ENCODE data around the gene RPS14. TPM values are rescaled to one million over a fixed set of nuclear protein-coding genes. Genes with fewer than 3 reads are reported as not detected.

RPS14 gene
- total RNA-seq, 2 donors from 2014 or later = 1,311 to 1,492 TPM

GRCh38 chr5:150408231-150408943, 41.2 kb downstream of the RPS14 start:
- Histone ChIP-seq H3K27me3 (replicated peaks; ENCODE audit: insufficient read depth) (no peaks in the 10 kb centered on the region), H3K9me3 (no peaks in the 10 kb centered on the region), H3K4me3 (no peak overlapping the region), H3K4me1 (ENCODE audit: control insufficient read depth in 1 of 2, low read depth in 2 of 2) (peaks cover 5 to 17% of the 10 kb centered on the region in 2 donors), H3K27ac (no peak overlapping the region), H3K36me3 (no peaks in the 10 kb centered on the region)
- DNase-seq (ENCODE audit: low spot score) (no peak), ATAC-seq (ENCODE audit: insufficient number of reproducible peaks, low FRiP score, low read depth) (no peak)
- TF ChIP-seq CTCF (IDR thresholded peaks at IDR 0.05) = no peak

GRCh38 chr5:150407096-150407720, 42.3 kb downstream of the RPS14 start:
- Histone ChIP-seq H3K4me3 (no peak overlapping the region), H3K9me3 (no peaks in the 10 kb centered on the region), H3K27me3 (replicated peaks; ENCODE audit: insufficient read depth) (no peaks in the 10 kb centered on the region), H3K36me3 (peaks cover 5% of the 10 kb centered on the region), H3K27ac (no peak overlapping the region), H3K4me1 (ENCODE audit: control insufficient read depth in 1 of 2, low read depth in 2 of 2) (peaks cover 5 to 13% of the 10 kb centered on the region in 2 donors)
- no peak for DNase-seq (ENCODE audit: low spot score)
- TF ChIP-seq CTCF (IDR thresholded peaks at IDR 0.05) = no peak
- no peak for ATAC-seq (ENCODE audit: insufficient number of reproducible peaks, low FRiP score, low read depth)

- Histone ChIP-seq H3K9me3 (no peaks in the 10 kb centered on the region), H3K4me1 (ENCODE audit: control insufficient read depth in 1 of 2, low read depth in 2 of 2) (peaks cover 5 to 13% of the 10 kb centered on the region in 2 donors), H3K4me3 (no peak overlapping the region), H3K36me3 (peaks cover 5% of the 10 kb centered on the region), H3K27ac (no peak overlapping the region), H3K27me3 (replicated peaks; ENCODE audit: insufficient read depth) (no peaks in the 10 kb centered on the region)
- no peak for DNase-seq (ENCODE audit: low spot score)
- no peak for ATAC-seq (ENCODE audit: insufficient number of reproducible peaks, low FRiP score, low read depth)
- no peak for TF ChIP-seq CTCF (IDR thresholded peaks at IDR 0.05)
Measured at GRCh38 chr5:150406723-150407095, 42.8 kb downstream of the RPS14 start.

GRCh38 chr5:150406103-150406722, 43.3 kb downstream of the RPS14 start:
- DNase-seq (ENCODE audit: low spot score) (no peak), ATAC-seq (ENCODE audit: insufficient number of reproducible peaks, low FRiP score, low read depth) (no peak)
- Histone ChIP-seq H3K27ac (no peak overlapping the region), H3K9me3 (no peaks in the 10 kb centered on the region), H3K4me1 (ENCODE audit: control insufficient read depth in 1 of 2, low read depth in 2 of 2) (peaks cover 5 to 13% of the 10 kb centered on the region in 2 donors), H3K4me3 (no peak overlapping the region), H3K36me3 (peaks cover 5% of the 10 kb centered on the region), H3K27me3 (replicated peaks; ENCODE audit: insufficient read depth) (no peaks in the 10 kb centered on the region)
- TF ChIP-seq CTCF (IDR thresholded peaks at IDR 0.05) = no peak

Measured in thoracic aorta (tissue), 2 donors.